ENCODE results near the gene GP5.

Gene GP5

GRCh38 chr3:194376241-194376560, 22.9 kb downstream of the GP5 start:
- Histone ChIP-seq H3K4me3 (ENCODE audit: low read length) (no peak overlapping the region), H3K79me2 (ENCODE audit: low read length) (no peaks in the 10 kb centered on the region), H3K9ac (ENCODE audit: low read length) (no peak overlapping the region), H3K4me1 (ENCODE audit: low read length) (no peaks in the 10 kb centered on the region), H2AFZ (ENCODE audit: low read depth, low read length) (no peak overlapping the region), H3K4me2 (ENCODE audit: low read length) (no peak overlapping the region), H3K36me3 (replicated peaks; ENCODE audit: low read depth, low read length) (no peaks in the 10 kb centered on the region), H4K20me1 (ENCODE audit: insufficient read depth, low read length) (no peaks in the 10 kb centered on the region), H3K27me3 (ENCODE audit: low read depth, low read length) (peaks cover 14% of the 10 kb centered on the region), H3K27ac (ENCODE audit: low read length) (no peak overlapping the region), H3K9me3 (ENCODE audit: insufficient read depth, low read length) (no peaks in the 10 kb centered on the region)
- TF ChIP-seq CTCF (IDR thresholded peaks at IDR 0.05; ENCODE audit: low read depth, low read length) (no peak), EZH2phosphoT487 (IDR thresholded peaks at IDR 0.05; ENCODE audit: low read depth) (no peak)

- H3K36me3 ChIP-seq (replicated peaks; ENCODE audit: low read depth, low read length): no peaks in the 10 kb centered on the region
- H2AFZ ChIP-seq (ENCODE audit: low read depth, low read length): no peak overlapping the region
- no peak overlapping the region for H3K4me3 ChIP-seq (ENCODE audit: low read length)
- H3K9ac ChIP-seq (ENCODE audit: low read length): no peak overlapping the region
- no peaks in the 10 kb centered on the region for H3K9me3 ChIP-seq (ENCODE audit: insufficient read depth, low read length)
- H3K4me2 ChIP-seq (ENCODE audit: low read length): no peak overlapping the region
- H4K20me1 ChIP-seq (ENCODE audit: insufficient read depth, low read length): no peaks in the 10 kb centered on the region
- H3K27me3 ChIP-seq (ENCODE audit: low read depth, low read length): peaks cover 17% of the 10 kb centered on the region
- H3K79me2 ChIP-seq (ENCODE audit: low read length): no peaks in the 10 kb centered on the region
- TF ChIP-seq EZH2phosphoT487 (IDR thresholded peaks at IDR 0.05; ENCODE audit: low read depth) (no peak), CTCF (IDR thresholded peaks at IDR 0.05; ENCODE audit: low read depth, low read length) (no peak)
- H3K27ac ChIP-seq (ENCODE audit: low read length): no peak overlapping the region
- H3K4me1 ChIP-seq (ENCODE audit: low read length): no peaks in the 10 kb centered on the region
These were observed 23.4 kb downstream of the GP5 start for GRCh38 chr3:194375473-194376240.

GRCh38 chr3:194374935-194375334, 24.1 kb downstream of the GP5 start:
- H3K9ac ChIP-seq (ENCODE audit: low read length): no peak overlapping the region
- no peaks in the 10 kb centered on the region for H3K36me3 ChIP-seq (replicated peaks; ENCODE audit: low read depth, low read length)
- no peak overlapping the region for H2AFZ ChIP-seq (ENCODE audit: low read depth, low read length)
- H3K4me1 ChIP-seq (ENCODE audit: low read length): no peaks in the 10 kb centered on the region
- no peak overlapping the region for H3K27ac ChIP-seq (ENCODE audit: low read length)
- H4K20me1 ChIP-seq (ENCODE audit: insufficient read depth, low read length): no peaks in the 10 kb centered on the region
- H3K4me2 ChIP-seq (ENCODE audit: low read length): no peak overlapping the region
- peaks cover 21% of the 10 kb centered on the region for H3K27me3 ChIP-seq (ENCODE audit: low read depth, low read length)
- no peak overlapping the region for H3K4me3 ChIP-seq (ENCODE audit: low read length)
- no peaks in the 10 kb centered on the region for H3K79me2 ChIP-seq (ENCODE audit: low read length)
- no peaks in the 10 kb centered on the region for H3K9me3 ChIP-seq (ENCODE audit: insufficient read depth, low read length)
- TF ChIP-seq CTCF (IDR thresholded peaks at IDR 0.05; ENCODE audit: low read depth, low read length) (no peak), EZH2phosphoT487 (IDR thresholded peaks at IDR 0.05; ENCODE audit: low read depth) (no peak)

GRCh38 chr3:194373899-194374298, 25.2 kb downstream of the GP5 start:
- Histone ChIP-seq H3K27ac (ENCODE audit: low read length) (no peak overlapping the region), H3K27me3 (ENCODE audit: low read depth, low read length) (peaks cover 24% of the 10 kb centered on the region), H3K4me2 (ENCODE audit: low read length) (no peak overlapping the region), H3K9ac (ENCODE audit: low read length) (no peak overlapping the region), H3K4me3 (ENCODE audit: low read length) (no peak overlapping the region), H3K9me3 (ENCODE audit: insufficient read depth, low read length) (no peaks in the 10 kb centered on the region), H2AFZ (ENCODE audit: low read depth, low read length) (no peak overlapping the region), H4K20me1 (ENCODE audit: insufficient read depth, low read length) (no peaks in the 10 kb centered on the region), H3K79me2 (ENCODE audit: low read length) (no peaks in the 10 kb centered on the region), H3K4me1 (ENCODE audit: low read length) (peaks cover 4% of the 10 kb centered on the region), H3K36me3 (replicated peaks; ENCODE audit: low read depth, low read length) (no peaks in the 10 kb centered on the region)
- TF ChIP-seq CTCF (IDR thresholded peaks at IDR 0.05; ENCODE audit: low read depth, low read length) (no peak), EZH2phosphoT487 (IDR thresholded peaks at IDR 0.05; ENCODE audit: low read depth) (no peak)
